Glomerular visceral epithelial cell (primary cell): ENCODE data around the gene SESTD1.
A peak's percentile ranks its signal among the peaks of the same experiment; 100 is the strongest.

Source experiments
- DNase-seq: peaks from one replicate; pipeline ENCODE4 v3.0.0-alpha.2; 2016; ENCODE audit errors: extremely low spot score

Gene SESTD1

GRCh38 chr2:179191110-179191509 is 73.5 kb downstream of the SESTD1 start:
- no peak for DNase-seq

DNA sequence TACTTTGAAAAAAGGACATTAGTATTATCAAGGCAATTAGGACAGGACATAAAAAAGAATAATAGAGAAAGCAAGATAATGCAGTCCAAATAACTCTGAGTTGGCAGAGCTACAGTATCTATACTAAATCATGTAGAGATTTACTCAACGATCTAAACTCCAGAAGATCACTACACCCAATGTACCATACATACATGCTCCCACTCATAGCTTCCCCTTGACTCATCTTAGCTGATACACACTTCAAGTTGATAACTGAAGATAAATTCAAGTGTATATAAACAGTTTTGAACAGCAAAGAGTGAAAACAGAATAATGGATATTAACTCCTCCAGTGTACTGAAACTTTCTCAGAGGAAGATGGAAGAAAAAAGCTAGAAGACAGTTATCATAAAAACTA is 78.5 kb downstream of the SESTD1 start:
- no peak for DNase-seq

DNA sequence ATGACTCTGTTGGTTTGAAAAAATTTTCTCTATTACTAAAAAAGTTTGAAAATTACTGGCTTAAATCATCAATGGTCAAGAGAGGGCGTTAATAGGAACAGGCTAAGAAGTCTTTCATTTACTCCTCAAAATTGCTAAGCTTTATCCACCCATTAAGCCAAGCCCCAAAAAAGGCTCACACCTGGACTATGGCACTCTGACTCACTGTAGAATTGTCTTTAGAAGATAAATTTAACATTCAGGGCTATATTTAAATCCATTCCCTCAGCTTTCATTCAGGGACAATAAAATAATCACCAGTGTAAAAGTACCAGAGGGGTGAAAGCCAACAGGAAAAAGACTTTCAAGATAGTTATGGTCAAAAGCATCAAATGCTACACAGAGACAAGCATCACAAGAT is 80.0 kb downstream of the SESTD1 start:
- DNase-seq, result no peak

DNA sequence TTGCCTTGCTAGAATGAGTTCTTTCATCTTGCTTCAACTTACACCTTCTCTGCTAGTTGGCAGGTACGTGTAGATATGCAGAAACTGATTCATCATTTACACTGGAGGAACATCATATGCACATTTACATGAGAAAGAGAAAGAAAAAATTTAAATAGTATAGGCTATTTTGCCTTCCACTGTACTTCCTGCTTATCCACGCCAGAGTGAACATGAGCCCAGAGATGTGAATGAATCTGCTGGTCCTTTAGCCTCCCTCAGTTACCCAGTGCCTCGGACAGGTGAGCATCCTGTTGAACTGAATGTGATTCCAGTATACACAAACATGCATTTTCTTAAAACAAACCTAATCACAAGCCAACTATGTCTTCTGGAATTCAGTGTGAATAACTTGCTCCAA is 83.6 kb downstream of the SESTD1 start:
- DNase-seq, result no peak

GRCh38 chr2:179180242-179180641 is 84.4 kb downstream of the SESTD1 start:
- no peak for DNase-seq

DNA sequence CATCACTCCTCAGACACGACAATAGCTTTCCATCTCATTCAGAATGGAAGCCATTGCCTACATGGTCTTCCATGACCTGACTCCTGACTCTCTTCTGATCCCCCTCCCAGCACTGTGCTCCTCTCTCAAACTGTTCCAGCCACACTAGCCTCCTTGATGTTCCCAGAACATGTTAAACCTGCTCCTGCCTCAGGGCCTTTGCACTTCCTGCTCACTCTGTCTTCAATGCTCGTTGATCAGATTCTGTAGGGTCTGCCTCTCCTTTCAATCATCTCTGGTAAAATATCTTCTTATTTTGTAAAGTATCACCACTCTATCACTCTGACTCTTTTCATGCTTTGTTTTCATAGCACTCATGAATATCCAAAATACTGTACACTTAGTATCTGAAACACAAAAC is 84.9 kb downstream of the SESTD1 start:
- DNase-seq, result no peak

DNA sequence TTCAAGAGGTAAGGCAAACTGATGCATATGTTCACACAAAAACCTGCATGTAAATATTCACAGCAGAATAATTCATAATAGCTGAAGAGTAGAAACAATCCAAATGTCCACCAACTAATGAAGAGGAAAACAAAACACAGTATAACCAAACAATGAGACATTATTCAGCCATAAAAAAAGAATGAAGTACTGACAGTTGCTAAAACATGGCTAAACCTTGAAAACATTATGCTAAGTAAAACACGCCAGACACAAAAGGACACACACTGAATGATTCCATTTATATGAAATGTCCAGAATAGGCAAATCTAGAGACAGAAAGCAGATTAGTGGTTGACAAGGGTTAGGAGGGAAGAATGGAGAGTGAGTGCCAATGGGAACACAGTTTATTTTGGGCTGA is 86.9 kb downstream of the SESTD1 start:
- DNase-seq, result no peak

DNA sequence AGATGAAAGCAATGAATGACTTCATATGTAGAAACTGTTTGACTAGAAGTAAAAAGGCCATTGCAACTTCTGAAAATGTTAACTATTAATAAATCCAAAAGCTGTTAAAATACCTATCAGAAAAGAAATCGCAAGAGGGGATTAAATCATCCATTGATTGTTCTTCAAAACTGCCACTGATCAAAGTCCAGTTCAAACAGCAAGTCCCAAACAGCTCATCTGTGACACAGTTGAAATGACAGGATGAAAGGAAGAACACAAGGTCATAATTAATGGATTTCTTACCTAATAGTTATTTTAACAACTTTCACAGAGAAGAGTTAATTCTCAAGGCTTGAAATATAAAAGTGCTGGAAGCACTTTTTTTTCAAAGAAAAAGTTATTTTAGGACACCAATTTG is 90.4 kb downstream of the SESTD1 start:
- no peak for DNase-seq

DNA sequence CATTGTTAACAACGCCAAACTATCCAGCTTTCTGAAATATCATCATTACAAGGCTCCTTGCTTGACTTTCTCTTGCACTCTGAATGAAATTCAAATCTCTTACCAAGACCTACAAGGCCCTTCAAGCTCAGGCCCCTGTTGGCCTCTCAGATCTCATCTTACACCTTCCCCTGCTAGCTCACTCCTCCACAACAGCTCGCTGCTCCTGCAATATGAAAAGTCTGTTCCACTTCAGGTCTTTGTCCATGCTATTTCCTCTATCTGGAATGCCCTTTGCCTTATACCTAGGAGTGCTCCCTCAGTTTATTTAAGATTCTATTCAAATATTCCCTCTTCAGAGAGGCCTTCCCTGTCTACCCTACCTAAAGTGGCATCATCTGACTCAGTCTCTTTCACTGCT is 91.7 kb downstream of the SESTD1 start:
- DNase-seq, result no peak

GRCh38 chr2:179171371-179171770 is 93.3 kb downstream of the SESTD1 start:
- DNase-seq, result no peak

GRCh38 chr2:179170901-179171300 is 93.7 kb downstream of the SESTD1 start:
- no peak for DNase-seq

DNA sequence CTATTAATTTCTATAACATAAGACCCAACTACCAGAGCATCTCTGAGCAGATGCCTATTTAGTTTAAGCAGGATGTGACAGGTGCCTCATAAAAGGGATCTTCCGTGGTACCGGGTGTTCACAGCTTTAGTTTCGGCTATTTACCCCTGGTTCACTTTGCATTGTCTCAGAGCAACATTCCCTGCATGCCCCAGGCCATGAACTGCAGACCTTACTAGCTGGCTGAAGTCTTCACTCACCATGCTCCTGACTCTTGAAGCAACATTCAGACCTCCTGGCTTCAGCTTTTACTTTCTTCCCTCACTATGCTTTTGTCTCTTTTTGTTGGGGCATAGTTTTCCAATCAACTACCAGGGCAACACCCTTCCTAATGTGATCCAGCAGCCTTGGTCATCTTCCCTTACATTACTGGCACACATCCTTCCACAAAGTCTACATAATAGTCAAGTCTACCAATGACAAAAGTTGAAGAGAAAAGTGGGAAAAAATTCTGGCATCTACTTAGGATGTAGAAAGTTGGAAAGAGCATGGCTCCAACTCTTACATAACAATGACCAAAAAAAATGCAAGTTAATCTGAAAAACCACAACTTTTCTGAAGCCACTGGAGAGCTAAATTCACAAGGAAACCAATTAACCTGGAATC is 99.2 kb downstream of the SESTD1 start:
- no peak for DNase-seq

- DNase-seq, result no peak
Measured at GRCh38 chr2:179141206-179141605, 123.4 kb downstream of the SESTD1 start.

- no peak for DNase-seq
Measured at GRCh38 chr2:179140571-179140970, 124.1 kb downstream of the SESTD1 start.

DNA sequence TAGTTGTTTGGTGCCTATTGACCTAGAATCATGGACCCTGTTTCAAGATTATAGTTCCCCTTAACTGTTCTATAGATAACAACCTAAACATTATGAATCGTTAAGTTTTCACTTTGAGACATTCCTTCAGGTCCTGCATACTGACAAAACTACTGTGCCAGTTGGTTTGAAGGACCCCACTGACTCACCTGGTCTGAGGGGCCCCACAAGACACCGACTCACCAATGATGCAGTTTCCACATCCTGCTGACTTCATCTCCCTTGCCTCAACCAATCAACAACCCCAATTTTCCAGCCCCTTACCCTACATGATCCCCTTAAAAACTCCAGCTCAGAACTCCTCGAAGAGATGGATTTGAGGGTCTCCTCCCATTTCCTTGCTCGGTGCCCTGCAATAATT is 125.1 kb downstream of the SESTD1 start:
- DNase-seq, result no peak

GRCh38 chr2:179137200-179137759 is 127.4 kb downstream of the SESTD1 start:
- DNase-seq, result no peak

DNA sequence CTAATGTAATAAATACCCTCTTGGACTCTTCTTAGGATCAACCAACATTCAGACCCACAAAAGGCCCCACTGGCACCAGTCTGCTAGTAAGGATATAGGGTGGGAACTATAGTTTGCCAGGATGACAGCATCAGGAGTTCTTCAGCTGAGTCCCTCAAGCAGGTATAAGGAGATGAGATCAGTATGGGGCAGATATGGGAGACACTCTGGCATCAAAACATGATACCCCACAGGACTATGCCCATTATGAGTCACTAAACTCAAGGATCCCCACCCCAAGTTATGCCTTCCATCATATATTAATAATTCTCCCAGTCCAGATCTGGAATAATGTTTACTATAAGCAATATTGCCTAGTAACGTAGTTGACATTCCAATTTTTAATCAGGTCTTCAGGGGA is 131.6 kb downstream of the SESTD1 start:
- no peak for DNase-seq

- DNase-seq, result no peak
Measured at GRCh38 chr2:179132076-179132475, 132.6 kb downstream of the SESTD1 start.

GRCh38 chr2:179130560-179130959 is 134.1 kb downstream of the SESTD1 start:
- no peak for DNase-seq

DNA sequence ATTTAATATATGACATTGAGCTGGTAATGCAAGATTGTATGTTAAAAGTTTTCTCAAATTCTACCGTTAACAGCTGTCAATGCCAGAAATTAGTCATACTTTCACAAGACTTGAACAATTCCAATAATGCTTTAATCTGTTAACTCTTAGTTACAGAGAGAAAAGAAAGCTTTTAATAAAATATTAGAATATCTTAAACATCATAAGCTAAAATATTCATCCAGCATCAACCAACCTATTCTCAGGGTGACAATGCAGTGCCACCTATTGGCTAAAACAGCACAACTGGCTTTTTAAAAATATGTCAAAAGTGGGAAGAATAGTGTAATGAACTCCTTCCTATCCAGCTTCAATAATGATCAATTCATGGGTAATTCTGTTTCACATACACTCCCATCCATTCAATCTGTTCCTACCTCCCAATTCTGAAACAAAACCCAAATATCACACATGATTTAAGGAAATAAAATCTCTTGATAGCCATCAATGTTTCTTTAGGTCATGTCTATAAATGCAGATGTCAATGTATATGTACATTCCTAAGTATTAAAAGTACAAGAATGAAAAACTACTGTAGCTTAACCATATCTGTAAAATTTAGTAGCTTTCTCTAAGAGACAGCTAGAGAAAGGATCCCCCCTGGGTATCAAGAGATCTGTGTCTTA is 134.9 kb downstream of the SESTD1 start:
- no peak for DNase-seq

GRCh38 chr2:179125404-179125803 is 139.2 kb downstream of the SESTD1 start:
- DNase-seq, result no peak

GRCh38 chr2:179124282-179124681 is 140.3 kb downstream of the SESTD1 start:
- no peak for DNase-seq

- no peak for DNase-seq
Measured at GRCh38 chr2:179123272-179123662, 141.4 kb downstream of the SESTD1 start.

DNA sequence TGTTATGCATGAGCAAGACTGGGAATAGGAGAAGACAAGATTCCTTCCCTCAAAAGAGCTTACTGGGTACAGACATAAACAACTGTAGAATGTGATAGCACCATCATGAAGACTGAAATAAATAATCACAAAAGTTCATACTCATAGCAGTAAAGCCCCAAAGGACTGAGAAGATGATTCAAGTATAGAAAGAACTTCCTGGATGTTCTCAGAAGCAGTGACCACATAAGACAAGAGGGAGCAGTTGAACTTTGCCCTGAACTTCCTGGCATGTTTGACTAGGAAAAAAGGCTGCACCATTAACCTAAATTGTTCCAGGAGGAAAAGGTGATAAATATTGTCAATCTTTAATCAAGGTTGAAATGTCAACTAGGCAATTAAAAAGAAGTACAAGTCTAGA is 156.9 kb downstream of the SESTD1 start:
- peak; percentile 25 for DNase-seq
